Coronary artery (tissue), 2 donors: ENCODE data around the gene TTC39B.

Source experiments
- DNase-seq: peaks from one replicate; pipeline ENCODE4 v3.0.0-alpha.2; 2017; ENCODE audit warnings: low spot score
- H3K27ac ChIP-seq, 2 donors: fragments of 200-600 bp; sonication (generic); one replicate each; pipeline ENCODE4 v1.5.1; 2016 to 2019
- H3K4me3 ChIP-seq: fragments of 200-600 bp; sonication (generic); 2 replicates; pipeline ENCODE4 v1.5.1; 2016; ENCODE audit warnings: mild to moderate bottlenecking, moderate library complexity
- TF ChIP-seq, protein P1 (sequence below): fragments of 200-600 bp; sonication (generic); IDR thresholded peaks from one replicate; pipeline ENCODE4 v1.5.1; 2019; ENCODE audit warnings: antibody characterized with exemption

Gene TTC39B

DNA sequence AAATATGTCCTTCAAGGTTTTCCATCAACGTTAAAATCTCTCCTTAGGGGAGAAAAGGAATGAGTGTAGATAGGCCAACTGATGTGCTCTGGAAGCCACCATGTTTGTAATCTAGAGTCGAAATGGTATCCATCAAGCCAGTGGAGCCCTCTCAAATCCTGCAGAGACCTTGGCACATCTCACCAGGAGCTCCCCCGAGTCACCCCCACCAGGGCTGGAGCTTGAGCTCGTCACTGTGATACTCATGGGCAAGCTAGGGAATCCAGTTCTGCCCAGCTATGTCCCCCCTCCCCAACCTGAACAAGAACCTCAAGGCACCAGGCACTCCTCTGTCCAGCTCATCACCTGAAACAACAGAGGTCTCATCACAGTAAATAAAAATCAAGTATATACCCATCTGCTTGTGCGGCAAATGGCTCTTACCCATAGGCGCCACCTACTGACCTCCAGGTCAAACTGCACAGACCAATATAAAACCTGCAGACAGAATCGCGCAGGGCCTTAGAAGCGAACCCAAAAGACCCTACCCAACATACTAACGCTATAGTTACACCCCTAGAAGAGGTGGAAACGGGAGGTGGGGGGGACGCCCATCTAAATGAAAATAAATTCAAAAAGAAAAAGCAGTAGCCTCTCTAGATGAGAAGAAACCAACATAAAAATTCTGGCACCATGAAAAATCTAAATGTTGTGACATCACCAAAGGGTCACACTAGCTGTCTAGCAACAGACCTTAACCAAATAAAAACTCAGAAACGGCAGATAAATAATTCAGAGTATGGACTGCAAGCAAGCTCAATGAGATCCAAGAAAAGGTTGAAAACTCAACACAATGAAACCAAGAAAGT lies 75.0 kb downstream of the TTC39B start:
- Histone ChIP-seq H3K27ac (no peak overlapping the region), H3K4me3 (no peak overlapping the region)
- no peak for DNase-seq
- TF ChIP-seq, protein P1, sequence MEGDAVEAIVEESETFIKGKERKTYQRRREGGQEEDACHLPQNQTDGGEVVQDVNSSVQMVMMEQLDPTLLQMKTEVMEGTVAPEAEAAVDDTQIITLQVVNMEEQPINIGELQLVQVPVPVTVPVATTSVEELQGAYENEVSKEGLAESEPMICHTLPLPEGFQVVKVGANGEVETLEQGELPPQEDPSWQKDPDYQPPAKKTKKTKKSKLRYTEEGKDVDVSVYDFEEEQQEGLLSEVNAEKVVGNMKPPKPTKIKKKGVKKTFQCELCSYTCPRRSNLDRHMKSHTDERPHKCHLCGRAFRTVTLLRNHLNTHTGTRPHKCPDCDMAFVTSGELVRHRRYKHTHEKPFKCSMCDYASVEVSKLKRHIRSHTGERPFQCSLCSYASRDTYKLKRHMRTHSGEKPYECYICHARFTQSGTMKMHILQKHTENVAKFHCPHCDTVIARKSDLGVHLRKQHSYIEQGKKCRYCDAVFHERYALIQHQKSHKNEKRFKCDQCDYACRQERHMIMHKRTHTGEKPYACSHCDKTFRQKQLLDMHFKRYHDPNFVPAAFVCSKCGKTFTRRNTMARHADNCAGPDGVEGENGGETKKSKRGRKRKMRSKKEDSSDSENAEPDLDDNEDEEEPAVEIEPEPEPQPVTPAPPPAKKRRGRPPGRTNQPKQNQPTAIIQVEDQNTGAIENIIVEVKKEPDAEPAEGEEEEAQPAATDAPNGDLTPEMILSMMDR = no peak

GRCh38 chr9:15229409-15229808 lies 77.6 kb downstream of the TTC39B start:
- Histone ChIP-seq H3K4me3 (no peak overlapping the region), H3K27ac (no peak overlapping the region)
- TF ChIP-seq, protein P1 = no peak
- no peak for DNase-seq

DNA sequence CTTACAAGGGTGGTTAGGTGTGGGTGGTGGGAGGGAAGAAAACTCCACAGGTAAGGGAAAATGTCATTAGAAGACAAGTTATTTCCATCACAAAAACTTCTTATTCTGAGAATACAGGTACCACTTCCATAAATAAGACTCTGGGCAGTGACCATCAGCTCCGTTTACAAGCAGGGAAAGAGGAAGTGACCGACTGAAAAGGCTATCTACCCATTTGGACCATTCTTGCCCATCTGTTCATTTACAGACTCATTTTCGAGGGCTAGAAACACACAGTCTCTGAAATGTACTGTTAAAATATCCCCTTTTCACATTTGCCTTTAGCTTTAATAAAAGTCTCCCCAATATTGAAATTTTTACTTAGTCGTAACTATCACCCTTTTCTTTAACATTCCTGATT lies 79.5 kb downstream of the TTC39B start:
- Histone ChIP-seq H3K4me3 (no peak overlapping the region), H3K27ac (no peak overlapping the region)
- TF ChIP-seq, protein P1 = no peak
- no peak for DNase-seq

- Histone ChIP-seq H3K4me3 (no peak overlapping the region), H3K27ac (no peak overlapping the region)
- DNase-seq = no peak
- TF ChIP-seq, protein P1 = no peak
These were observed 81.4 kb downstream of the TTC39B start for GRCh38 chr9:15225564-15226126.

DNA sequence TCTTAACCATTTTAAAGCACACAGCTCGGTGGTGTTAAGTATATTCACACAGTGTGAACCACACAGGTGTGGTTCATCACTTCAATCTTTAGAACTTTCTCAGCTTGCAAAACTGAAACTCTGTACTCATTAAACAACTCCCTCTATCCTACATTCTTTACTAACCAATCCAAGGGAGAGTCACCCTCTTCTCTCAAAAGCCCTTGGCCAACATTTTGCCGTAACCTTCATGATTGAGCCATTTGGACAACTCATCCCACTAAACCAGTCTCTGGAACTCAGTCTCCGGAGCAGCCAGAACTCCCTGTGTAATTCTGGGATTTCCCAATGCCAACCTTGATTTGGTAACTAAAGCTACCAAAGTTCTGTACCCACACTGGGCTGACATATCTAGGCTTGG lies 84.7 kb downstream of the TTC39B start:
- DNase-seq = no peak
- TF ChIP-seq, protein P1 = no peak
- H3K27ac ChIP-seq = no peak overlapping the region

DNA sequence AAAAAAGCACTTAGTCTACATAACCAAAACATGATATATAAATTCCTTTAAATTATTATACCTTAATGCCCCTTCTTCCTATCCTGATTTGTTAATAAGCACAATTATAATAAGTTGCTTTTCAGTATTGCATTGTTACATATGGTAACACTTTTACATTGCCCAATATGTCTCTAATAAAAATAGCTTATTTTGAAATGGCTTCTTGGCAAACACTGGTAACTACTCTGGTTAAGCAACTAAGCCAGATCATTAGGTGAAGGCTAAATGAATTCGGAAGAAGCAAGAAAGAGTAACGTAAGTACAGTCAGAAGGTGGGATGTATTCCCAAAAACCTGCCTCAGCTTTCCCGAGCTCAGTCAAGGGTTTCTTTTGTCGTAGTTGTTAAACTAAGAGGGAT lies 85.3 kb downstream of the TTC39B start:
- TF ChIP-seq, protein P1 = no peak
- Histone ChIP-seq H3K27ac (no peak overlapping the region), H3K4me3 (no peak overlapping the region)
- DNase-seq = no peak

More for the DNA sequence above, 84.7 kb downstream of the TTC39B start:
- no peak overlapping the region for H3K4me3 ChIP-seq
